GM19239 (cell line): ENCODE data around the gene DCDC1.

Experiments
- DNase-seq: peaks from one replicate; pipeline ENCODE4 v3.0.0; 2011; ENCODE audit warnings: low spot score; ENCODE audit not compliant: insufficient read length
- FAIRE-seq: peaks from 2 replicates; lab custom pipeline; 2011; peaks lifted over from hg19 to GRCh38; lab: Jason Lieb, UNC

Gene DCDC1

DNA sequence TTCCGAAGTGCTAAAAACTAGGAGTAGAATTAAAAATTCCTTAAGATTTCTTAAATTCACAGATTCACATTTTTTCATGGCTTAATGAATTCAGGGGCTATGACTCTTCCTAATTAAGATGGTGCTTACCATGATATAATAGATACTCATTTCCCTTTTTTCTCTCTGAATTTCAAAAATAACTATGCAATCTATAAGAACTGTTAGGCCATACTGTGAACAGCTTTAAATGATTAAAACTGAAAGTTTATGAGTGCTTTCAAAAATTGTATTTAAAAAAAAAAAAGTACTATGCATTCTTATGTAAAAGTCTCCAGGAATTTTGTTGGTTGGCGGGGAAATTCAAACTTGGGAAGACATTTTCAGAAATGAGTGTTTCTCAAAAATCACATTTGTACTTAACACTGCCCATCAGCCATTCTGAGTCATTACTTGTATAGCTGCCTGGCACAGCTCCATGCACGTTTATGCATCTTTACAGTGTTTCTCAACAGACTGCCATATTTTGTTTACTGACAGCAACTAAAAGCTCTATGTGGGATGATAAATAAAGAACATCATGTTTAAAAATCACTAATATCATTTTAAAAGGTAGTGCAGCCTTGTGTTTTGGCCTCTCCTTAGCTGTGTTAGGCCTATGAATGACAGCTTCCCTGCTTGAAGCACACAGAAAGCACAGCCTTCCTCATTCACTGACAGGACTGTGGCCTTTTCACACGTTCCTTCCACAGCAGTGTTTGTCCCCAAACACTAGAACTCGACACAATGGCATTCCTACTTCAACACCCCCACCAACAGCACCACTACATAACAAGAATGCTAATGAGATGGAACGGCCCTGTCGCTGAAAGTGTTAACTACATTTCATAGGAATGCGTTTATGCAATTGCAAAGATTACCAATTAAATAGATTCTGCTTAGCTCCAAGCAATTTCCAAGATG, 131.4 kb downstream of the DCDC1 start:
- FAIRE-seq: no peak

DNA sequence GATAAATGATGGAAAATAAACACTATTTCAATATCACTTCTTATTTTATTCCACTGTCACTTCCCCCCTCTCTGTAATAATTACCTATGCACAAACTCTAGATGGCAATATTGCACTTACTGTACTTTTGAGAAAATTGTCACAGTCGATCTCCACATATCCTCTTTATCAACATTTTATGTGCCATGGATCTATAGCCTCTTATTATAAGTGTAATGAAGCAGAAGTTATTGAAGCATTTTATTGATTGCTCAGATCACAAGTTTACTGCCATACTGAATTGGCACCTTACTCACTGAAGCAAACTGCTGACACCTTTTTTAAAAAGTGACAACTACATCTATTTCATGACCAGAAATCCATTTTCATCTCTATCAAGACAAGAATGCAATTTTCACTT, 133.4 kb downstream of the DCDC1 start:
- peak; percentile 21 for FAIRE-seq

More for the DNA sequence above, 131.4 kb downstream of the DCDC1 start:
- no peak for DNase-seq

DNA sequence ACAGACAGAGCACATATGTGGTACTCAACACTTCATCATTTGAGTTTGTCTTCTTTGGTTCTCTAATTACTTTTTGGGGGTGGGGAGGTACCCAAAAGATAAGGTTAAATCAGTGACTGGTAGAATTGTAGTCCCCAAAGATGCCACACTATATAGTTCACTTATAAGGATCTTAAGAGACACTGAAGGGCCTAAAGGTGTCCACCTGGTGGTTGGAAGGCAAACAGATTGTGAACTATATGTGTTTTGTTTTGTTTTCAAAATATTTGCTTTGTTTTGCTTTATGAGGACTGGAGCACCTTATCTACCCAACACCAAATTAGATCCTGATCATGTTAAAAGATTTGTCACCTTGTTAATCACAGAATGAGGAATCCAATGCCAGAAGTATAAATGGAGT, 136.1 kb downstream of the DCDC1 start:
- no peak for DNase-seq
- FAIRE-seq: no peak

More for the DNA sequence above, 133.4 kb downstream of the DCDC1 start:
- DNase-seq: no peak

DNA sequence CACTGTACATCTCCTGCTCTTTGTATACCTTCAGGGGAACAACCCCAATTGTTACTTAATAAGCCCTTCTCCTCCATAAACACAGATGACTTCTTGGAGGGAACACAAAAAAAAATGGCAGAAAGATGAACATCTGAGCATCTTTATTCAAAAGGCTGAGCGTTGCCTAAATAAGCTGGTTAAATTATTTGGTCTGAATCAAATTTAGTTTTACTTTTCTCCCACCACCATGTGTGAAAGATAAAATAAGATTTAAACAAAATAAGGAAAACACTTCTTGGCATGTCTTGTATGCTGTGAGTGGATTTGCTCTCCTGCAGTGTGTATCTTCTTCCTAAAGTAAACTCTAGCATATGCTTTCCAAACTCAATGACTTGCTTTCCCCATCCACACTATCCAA, 137.9 kb downstream of the DCDC1 start:
- DNase-seq: no peak
- no peak for FAIRE-seq

DNA sequence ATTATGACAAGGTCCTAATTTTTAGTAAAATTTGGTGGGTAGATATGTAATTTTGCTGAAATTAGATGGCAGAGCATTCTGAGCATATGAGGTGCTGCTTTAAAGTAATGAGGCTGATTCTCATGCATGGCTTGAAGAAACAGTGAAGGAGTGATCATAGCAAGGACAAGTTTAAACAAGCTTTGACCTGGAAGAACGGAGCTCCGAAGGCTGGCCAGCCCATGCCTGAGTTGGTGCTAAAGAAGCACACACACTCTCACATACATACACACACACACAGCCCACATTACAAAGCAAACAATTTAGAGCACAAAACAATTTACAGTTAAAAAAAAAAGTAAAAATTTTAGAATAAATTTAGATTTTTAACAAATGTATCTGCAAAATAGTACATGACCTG, 150.7 kb downstream of the DCDC1 start:
- FAIRE-seq (no peak), DNase-seq (no peak)

DNA sequence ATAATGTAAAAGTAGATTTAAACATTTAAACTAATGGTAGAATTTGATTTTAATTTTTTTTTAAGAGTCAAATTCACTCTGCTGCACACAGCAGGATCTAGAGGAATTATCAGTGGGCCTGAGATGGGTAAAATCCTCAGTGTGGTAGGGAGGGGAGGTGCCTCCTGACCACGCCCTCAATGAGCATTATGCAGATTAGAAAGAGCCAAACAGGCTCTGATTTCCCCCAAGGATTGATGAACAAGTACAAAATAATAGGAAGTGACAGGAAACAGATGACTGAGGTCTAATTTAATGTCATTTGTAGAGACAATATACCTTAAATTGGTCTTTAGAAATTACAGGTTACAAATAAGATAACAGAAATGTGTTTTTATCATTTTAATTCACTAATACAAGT, 155.2 kb downstream of the DCDC1 start:
- FAIRE-seq: no peak

DNA sequence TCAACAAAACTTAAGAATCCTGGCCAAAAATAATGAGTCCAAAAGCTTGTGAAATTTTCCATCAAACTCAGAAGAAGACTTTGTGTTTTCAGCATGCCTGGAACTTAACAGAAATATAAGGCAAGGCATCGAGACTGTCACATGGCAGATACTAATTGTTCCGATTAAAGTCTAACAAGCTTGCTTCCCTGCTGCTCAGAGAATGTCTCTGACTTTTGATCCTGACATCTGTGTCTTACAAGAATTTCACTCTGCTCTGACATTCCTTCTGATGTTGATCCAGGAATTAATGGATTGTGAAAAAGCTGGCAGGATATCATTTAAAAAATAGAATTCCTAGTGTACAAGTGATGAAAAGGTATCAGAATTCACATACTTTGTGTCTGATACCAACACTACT, 170.2 kb downstream of the DCDC1 start:
- DNase-seq: no peak

More for the DNA sequence above, 155.2 kb downstream of the DCDC1 start:
- no peak for DNase-seq

DNA sequence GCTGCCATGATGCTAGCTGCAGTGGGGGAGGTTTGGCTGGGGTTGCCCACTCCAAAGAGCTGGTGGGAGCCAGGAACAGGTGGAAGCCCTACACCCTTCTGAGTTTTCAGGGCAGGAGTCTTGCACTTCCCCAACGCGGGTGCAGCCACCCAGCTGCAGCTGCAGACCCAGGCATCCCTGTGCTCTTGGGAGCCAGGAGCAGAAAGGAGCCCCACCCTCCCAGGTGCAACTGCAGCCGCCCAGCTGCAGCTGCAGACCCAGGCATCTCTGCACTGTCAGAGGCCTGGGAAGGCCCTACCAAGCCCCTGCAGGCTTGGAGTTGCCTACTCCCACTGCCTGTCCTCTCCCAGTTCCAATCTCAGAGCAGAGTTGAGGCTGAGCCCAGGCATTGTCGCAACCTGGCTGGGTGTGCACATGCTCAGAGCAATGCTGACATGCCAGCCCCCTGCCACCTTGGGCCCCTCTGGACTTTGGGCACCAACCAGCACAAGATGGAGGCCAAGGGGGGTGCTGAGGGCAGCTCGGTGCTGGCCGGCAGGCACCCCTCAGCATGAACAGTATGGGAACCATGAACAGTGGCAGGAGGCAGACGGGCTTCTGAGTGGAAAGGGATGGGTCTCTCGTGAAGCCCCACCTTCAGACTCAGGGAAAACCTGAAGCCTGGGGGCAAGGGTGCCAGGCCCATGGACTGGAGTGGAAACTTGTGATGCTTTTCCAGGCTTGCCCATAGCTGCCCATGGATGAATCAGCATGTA, 195.4 kb downstream of the DCDC1 start:
- DNase-seq (no peak), FAIRE-seq (no peak)

More for the DNA sequence above, 170.2 kb downstream of the DCDC1 start:
- no peak for FAIRE-seq

DNA sequence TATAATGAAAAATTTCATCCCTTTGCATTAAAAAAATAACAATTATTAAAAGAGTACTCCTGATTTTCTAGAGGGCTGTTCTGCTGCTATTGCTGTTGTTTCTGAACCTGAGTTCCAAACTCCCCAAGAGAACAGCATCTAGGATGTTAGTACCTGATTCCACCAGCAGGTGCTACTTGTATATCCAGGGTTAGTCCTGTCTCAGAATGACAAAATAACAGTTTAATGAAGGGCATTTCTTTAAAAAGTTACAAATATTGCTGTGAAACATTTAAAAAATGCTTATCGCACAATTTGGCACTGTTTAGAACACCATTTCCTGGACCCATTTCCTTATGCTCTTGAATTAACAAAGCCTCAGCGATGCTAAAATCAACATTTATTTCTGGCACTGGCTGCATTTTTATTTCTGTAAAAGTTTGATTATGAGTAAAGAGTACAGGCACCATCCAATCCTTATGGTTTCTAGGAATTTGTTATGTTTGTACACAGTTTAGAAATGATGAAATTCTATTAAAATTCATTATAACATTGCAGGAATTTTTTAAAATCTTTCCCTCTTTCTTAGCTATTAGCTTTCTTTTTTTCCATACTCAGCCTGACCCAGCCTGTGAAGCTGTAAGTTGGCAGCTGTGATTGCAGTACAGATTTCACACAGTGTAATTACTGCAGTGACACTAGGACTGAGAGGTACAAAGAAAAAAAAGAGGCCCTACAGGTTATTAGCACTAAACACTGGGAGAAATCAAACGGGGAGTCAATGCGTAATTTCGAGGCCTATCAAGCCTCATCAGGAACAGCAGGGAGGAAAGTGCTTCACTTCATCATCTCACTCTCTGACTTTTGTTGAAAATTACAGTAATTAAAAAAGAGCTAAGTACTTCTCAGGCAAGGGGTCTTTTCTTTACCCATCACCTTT, 208.8 kb downstream of the DCDC1 start:
- DNase-seq (no peak), FAIRE-seq (no peak)

DNA sequence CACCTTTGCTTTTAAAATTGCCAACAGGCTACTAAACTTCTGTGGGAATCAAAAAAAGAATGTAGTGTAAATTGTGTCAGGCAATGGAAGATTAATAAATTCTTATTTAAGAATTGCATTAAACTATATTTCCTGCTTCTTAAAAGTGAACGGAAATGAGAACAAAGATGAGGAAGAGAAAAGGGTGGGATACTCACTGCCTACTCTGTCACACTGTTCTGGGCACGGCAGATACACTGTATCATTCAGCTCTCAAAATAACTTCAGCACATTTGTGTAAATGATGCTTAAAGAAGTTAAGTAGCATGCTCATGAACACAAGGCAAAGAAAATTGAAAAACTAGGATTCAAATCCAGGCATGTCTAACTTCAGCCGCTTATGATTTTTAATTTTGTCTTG, 218.7 kb downstream of the DCDC1 start:
- DNase-seq (no peak), FAIRE-seq (no peak)

DNA sequence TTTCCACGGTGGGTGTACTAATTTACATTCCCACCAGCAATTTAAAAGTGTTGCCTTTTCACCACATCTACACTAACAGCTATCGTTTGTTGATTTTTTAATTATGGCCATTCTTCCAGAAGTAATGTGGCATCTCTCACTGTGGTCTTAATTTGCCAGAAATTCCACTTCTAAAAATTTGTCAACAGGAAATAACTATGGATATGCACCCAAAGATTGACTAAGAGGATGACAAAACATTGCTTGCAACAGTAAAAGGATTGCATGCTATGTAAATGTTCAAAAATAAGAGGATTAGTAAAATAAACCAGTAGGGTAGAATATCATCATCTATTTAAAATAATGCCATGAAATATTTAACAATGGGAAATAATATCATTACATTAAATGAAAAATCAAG, 219.5 kb downstream of the DCDC1 start:
- no peak for FAIRE-seq
- DNase-seq: no peak

DNA sequence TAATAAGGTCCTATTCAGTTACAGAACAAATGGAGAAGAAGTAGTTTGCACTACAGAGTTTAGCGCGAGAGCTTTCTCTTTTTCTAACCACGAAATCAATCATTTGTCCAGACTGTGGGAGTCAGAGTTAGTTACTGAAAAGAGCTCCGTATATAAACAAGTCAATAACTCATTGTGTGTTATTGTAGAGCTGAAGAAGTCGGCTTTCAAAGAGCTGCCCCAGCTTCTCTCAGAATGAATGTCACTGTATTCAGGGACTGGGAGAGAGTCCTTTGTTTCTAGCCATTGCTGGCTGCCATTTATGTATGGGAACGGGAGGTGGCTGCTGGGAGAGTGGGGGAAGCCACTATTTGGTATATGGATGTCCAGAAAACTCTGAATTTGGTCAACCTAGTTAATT, 227.8 kb downstream of the DCDC1 start:
- no peak for DNase-seq

DNA sequence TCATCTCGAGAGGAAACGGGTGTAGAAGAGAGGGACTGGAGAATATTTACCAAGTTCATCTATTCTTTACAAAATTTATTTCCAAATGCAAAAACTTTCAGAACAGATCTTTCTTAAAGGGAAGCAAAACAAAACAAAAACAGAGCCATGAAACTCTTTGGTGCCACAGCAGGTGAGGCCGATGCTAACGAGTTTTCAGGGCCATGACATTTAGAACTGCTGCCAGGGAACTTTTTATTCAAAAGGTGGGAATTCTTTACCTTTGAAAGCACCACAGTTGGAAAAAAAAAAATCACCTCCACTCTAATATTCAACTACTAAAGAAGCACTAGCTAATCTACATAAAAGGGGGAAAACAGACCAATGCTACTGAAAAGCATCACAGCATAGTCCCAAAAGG, 230.1 kb downstream of the DCDC1 start:
- DNase-seq: no peak
- FAIRE-seq: no peak

More for the DNA sequence above, 227.8 kb downstream of the DCDC1 start:
- no peak for FAIRE-seq

DNA sequence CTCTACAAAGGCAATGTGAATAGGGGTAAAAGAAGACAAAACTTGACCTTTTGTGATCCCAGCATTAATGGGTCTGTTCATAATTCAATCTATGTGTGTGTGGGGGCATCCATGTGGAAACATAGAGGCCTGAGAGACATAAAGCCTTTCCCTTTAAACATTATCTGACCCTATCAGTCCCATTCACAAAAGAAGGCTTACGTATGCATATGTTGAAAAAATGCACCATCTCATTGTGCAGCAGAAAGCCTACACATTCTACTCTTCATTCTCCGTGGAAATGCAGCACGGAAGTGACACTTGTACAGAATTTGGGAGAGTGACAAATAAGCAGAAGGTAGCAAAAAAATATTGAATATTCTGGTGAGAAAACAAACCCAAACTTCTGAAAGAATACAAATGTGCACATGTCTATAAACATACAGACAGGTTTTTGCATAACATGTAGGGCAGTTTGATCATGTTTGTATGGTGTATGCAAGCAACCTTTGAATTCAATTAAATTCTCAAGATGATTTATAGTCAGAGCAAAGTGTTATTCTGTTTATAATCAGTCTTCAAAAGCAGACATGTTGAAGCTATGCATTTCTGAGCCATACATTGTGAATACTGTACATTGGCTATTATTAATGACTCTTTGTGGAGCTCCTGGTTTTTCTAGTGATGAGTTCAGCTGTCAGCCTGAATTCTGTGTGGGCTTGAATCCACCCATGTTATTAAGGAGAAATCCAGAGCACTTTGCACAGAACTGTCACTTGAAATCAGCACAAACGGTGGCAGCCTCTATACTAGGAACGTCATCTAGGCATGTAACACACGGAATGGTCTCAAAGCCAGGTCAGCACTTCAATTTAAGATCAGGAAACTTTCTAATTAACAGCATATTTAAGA, 236.8 kb downstream of the DCDC1 start:
- no peak for DNase-seq
- no peak for FAIRE-seq

DNA sequence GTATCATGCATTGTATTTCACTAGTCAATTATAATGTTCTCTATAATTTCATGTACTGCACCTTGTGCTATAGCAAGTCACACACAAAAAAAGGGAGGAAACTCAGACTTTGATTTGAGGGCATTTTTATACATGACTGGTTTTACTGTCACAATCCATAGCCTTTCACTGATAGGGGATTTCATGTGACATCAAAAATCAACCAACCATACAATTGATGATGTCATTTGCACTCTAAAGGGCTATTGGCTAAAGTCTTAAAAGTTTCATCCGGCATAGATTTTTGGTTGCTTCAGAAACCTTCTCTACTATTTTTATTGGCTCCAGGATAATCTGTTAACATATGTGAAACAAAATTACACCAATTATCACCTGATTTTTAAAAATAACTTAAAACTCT, 237.8 kb downstream of the DCDC1 start:
- no peak for DNase-seq
- no peak for FAIRE-seq

DNA sequence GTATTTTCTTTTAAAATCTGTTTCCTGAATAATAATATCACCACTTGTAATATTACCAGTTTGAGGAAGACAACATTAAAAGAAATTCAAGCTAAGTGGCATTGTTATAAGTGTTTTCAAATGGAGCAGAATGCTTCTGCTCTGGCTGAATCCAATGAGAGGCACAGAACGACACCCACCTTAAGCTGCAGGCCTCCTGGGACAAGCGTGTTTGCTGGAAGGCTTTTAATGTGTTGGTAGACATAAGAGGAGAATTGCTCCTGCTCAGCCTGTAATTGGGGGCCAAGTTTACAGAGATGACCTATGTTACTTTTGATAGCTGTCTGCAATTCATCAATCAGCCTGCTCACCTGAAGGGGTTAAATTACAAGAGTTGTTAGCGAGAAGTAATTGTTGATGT, 242.2 kb downstream of the DCDC1 start:
- no peak for DNase-seq
- FAIRE-seq: no peak

DNA sequence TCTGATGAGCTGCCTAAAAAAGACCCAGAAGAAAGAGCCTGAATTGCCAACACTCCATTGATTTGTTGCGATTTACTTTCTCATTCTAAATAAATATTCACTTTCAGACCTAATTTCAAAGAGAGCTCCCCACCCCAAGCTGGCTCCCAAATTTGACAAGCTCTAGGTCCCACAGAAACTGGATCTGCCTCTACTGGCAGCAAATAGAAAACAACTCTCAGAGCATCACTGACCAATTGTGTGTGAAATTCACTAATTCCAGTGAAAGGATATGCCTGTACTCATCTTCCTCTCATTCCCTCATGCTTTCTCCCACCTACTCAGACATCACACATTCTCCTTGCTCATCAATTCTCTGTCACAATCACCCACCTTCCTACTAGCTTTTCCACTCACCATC, 249.1 kb downstream of the DCDC1 start:
- DNase-seq (no peak), FAIRE-seq (no peak)

DNA sequence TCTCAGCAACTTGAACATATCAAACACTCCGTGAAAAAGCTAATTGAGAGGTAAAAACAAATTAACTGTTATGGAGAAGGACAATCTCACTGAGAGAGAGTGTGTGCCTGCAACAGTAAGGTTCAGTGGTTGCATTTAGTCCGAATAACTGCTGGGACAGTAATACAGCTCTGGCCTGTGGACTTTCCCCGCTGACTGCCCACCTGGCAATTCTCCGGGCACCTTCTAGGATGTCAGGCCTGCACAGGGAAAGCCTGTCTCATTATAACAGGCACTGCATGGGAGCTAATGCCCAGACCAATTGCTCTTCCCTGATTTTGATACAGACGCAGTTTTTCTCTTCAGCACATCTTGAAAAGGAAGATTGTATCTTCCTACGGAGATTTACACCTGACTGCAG, 251.0 kb downstream of the DCDC1 start:
- no peak for DNase-seq
- no peak for FAIRE-seq

DNA sequence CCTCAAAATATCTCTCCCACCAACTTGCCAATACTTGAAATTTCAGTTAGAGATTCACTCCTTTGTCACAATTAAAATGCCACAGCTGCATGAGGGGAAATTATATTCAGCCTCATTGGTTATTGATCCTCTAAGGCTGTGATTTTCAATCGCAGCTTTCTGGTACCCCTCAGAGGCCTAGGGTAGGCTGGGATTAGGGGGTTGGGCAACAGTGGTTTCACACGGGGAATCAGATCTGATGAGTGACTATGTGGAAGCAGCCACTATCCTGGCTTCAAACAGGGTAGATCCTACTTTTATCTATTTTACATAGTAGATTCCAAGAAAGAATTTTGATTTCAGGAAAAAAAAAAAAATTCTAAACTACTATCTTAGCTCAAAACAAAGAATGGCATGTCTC, 252.5 kb downstream of the DCDC1 start:
- FAIRE-seq (no peak), DNase-seq (no peak)
